ENCODE results near the gene ZDHHC11. TPM values are rescaled to one million over a fixed set of nuclear protein-coding genes. Genes with fewer than 3 reads are reported as not detected.

Gene ZDHHC11
- total RNA-seq, 1 experiment from 2014 or later = 26.0 TPM

- POLR2A ChIA-PET (ENCODE audit: unreplicated experiment) = no interaction called here
- H3K9me2 ChIP-seq (replicated peaks; ENCODE audit: low read length) = no peaks in the 10 kb centered on the region
- H3K4me2 ChIP-seq (ENCODE audit: low read length) = no peak overlapping the region
- no peak for TF ChIP-seq EZH2 (IDR thresholded peaks at IDR 0.05; ENCODE audit: low read length, unreplicated experiment)
- TF ChIP-seq EZH2phosphoT487 (IDR thresholded peaks at IDR 0.05; ENCODE audit: borderline replicate concordance, low read length) = no peak
- no peak for TF ChIP-seq CTCF (conservative IDR thresholded peaks at IDR 0.05; ENCODE audit: low read depth, low read length)
- H4K20me1 ChIP-seq (ENCODE audit: low read length) = no peaks in the 10 kb centered on the region
- CTCF ChIA-PET = no interaction called here
- intact Hi-C loops (cut with micrococcal nuclease) = no loop called here
- BruUV-seq (replicated peaks) = no TSS peak
- no peak overlapping the region for H3K27ac ChIP-seq (ENCODE audit: low read length)
- ATAC-seq (no peak), DNase-seq (no peak)
- no peaks in the 10 kb centered on the region for H3K27me3 ChIP-seq (ENCODE audit: low read length)
- H3K79me2 ChIP-seq (ENCODE audit: low read length) = no peaks in the 10 kb centered on the region
- no peaks in the 10 kb centered on the region for H3K9me3 ChIP-seq (ENCODE audit: low read length)
- H3K36me3 ChIP-seq (ENCODE audit: low read depth, low read length) = peaks cover 64% of the 10 kb centered on the region
- H3K9ac ChIP-seq (ENCODE audit: low read length) = no peak overlapping the region
- H2AFZ ChIP-seq (ENCODE audit: low read length) = no peak overlapping the region
- H3F3A ChIP-seq (ENCODE audit: low read length, unreplicated experiment) = no peaks in the 10 kb centered on the region
- no peaks in the 10 kb centered on the region for H3K4me1 ChIP-seq (ENCODE audit: insufficient read depth, low read length)
- no peak overlapping the region for H3K4me3 ChIP-seq (ENCODE audit: low read length)
Measured at GRCh38 chr5:865771-866170, 15.0 kb upstream of the ZDHHC11 start.

- TF ChIP-seq EZH2phosphoT487 (IDR thresholded peaks at IDR 0.05; ENCODE audit: borderline replicate concordance, low read length) (no peak), EZH2 (IDR thresholded peaks at IDR 0.05; ENCODE audit: low read length, unreplicated experiment) (no peak), CTCF (conservative IDR thresholded peaks at IDR 0.05; ENCODE audit: low read depth, low read length) (no peak)
- Histone ChIP-seq H3K4me2 (ENCODE audit: low read length) (no peak overlapping the region), H3K9me2 (replicated peaks; ENCODE audit: low read length) (no peaks in the 10 kb centered on the region), H3K4me1 (ENCODE audit: insufficient read depth, low read length) (no peaks in the 10 kb centered on the region), H2AFZ (ENCODE audit: low read length) (no peak overlapping the region), H3K27ac (ENCODE audit: low read length) (no peak overlapping the region), H3K4me3 (ENCODE audit: low read length) (no peak overlapping the region), H4K20me1 (ENCODE audit: low read length) (no peaks in the 10 kb centered on the region), H3K9ac (ENCODE audit: low read length) (no peak overlapping the region), H3K9me3 (ENCODE audit: low read length) (no peaks in the 10 kb centered on the region), H3K27me3 (ENCODE audit: low read length) (no peaks in the 10 kb centered on the region), H3K36me3 (ENCODE audit: low read depth, low read length) (peaks cover 58% of the 10 kb centered on the region), H3F3A (ENCODE audit: low read length, unreplicated experiment) (no peaks in the 10 kb centered on the region), H3K79me2 (ENCODE audit: low read length) (no peaks in the 10 kb centered on the region)
- BruUV-seq (replicated peaks) = no TSS peak
- ATAC-seq (no peak), DNase-seq (no peak)
- ChIA-PET CTCF (no interaction called here), POLR2A (ENCODE audit: unreplicated experiment) (no interaction called here)
- intact Hi-C loops (cut with micrococcal nuclease) = no loop called here
Measured at GRCh38 chr5:865168-865521, 14.4 kb upstream of the ZDHHC11 start.

GRCh38 chr5:864492-865167 lies 13.8 kb upstream of the ZDHHC11 start:
- no peaks in the 10 kb centered on the region for H3K27me3 ChIP-seq (ENCODE audit: low read length)
- H3K9me3 ChIP-seq (ENCODE audit: low read length) = no peaks in the 10 kb centered on the region
- POLR2A ChIA-PET (ENCODE audit: unreplicated experiment) = no interaction called here
- no peaks in the 10 kb centered on the region for H4K20me1 ChIP-seq (ENCODE audit: low read length)
- TF ChIP-seq EZH2 (IDR thresholded peaks at IDR 0.05; ENCODE audit: low read length, unreplicated experiment) = no peak
- DNase-seq = no peak
- no peak overlapping the region for H3K4me2 ChIP-seq (ENCODE audit: low read length)
- no peak overlapping the region for H3K27ac ChIP-seq (ENCODE audit: low read length)
- no peaks in the 10 kb centered on the region for H3K4me1 ChIP-seq (ENCODE audit: insufficient read depth, low read length)
- intact Hi-C loops (cut with micrococcal nuclease) = no loop called here
- H3K79me2 ChIP-seq (ENCODE audit: low read length) = no peaks in the 10 kb centered on the region
- no peaks in the 10 kb centered on the region for H3F3A ChIP-seq (ENCODE audit: low read length, unreplicated experiment)
- no peak for ATAC-seq
- peaks cover 53% of the 10 kb centered on the region for H3K36me3 ChIP-seq (ENCODE audit: low read depth, low read length)
- H3K9ac ChIP-seq (ENCODE audit: low read length) = no peak overlapping the region
- H3K4me3 ChIP-seq (ENCODE audit: low read length) = no peak overlapping the region
- BruUV-seq (replicated peaks) = no TSS peak
- H3K9me2 ChIP-seq (replicated peaks; ENCODE audit: low read length) = no peaks in the 10 kb centered on the region
- H2AFZ ChIP-seq (ENCODE audit: low read length) = no peak overlapping the region
- CTCF ChIA-PET = no interaction called here
